Mesendoderm (in vitro differentiated cells): ENCODE data around the gene CEP128.
A peak's percentile ranks its signal among the peaks of the same experiment; 100 is the strongest.

Source experiments
- DNase-seq: peaks from one replicate; pipeline ENCODE4 v3.0.0; 2013
- H2AK5ac ChIP-seq: 2 replicates; pipeline ENCODE4 v1.6.1; 2013; ENCODE audit warnings: low read length, inconsistent platforms
- H2BK120ac ChIP-seq: 2 replicates; pipeline ENCODE4 v1.6.1; 2013; ENCODE audit warnings: low read depth, mild to moderate bottlenecking, low read length, moderate library complexity, mixed read lengths
- H2BK15ac ChIP-seq: replicated peaks from 2 replicates; pipeline ENCODE4 v1.6.1; 2013; ENCODE audit warnings: low read depth, mild to moderate bottlenecking, moderate library complexity
- H2BK5ac ChIP-seq: 2 replicates; pipeline ENCODE4 v1.6.1; 2013; ENCODE audit warnings: low read length, inconsistent platforms
- H3K18ac ChIP-seq: 2 replicates; pipeline ENCODE4 v1.6.1; 2013; ENCODE audit warnings: mild to moderate bottlenecking, low read length, mixed read lengths
- H3K23ac ChIP-seq: one replicate; pipeline ENCODE4 v1.6.1; 2013; ENCODE audit warnings: low read length
- H3K27ac ChIP-seq: 2 replicates; pipeline ENCODE4 v1.5.1; 2013; ENCODE audit warnings: low read depth, mild to moderate bottlenecking, inconsistent platforms, low read length, moderate library complexity
- H3K27me3 ChIP-seq: 2 replicates; pipeline ENCODE4 v1.6.1; 2013; ENCODE audit warnings: low read length, control low read depth, mild to moderate bottlenecking, inconsistent platforms; ENCODE audit not compliant: insufficient read depth, poor library complexity
- H3K36me3 ChIP-seq: 2 replicates; pipeline ENCODE4 v1.6.1; 2013; ENCODE audit warnings: low read length, inconsistent platforms; ENCODE audit not compliant: control insufficient read depth, insufficient read depth
- H3K4ac ChIP-seq: one replicate; pipeline ENCODE4 v1.6.1; 2013; ENCODE audit warnings: low read depth, mild to moderate bottlenecking, low read length, moderate library complexity
- H3K4me1 ChIP-seq: 2 replicates; pipeline ENCODE4 v1.6.1; 2013; ENCODE audit warnings: low read depth, low read length, inconsistent platforms; ENCODE audit not compliant: control insufficient read depth
- H3K4me2 ChIP-seq: 2 replicates; pipeline ENCODE4 v1.6.1; 2013; ENCODE audit warnings: low read length
- H3K4me3 ChIP-seq: 2 replicates; pipeline ENCODE4 v1.5.1; 2013; ENCODE audit warnings: mild to moderate bottlenecking, low read length
- H3K56ac ChIP-seq: one replicate; pipeline ENCODE4 v1.6.1; 2013; ENCODE audit warnings: low read length
- H3K79me1 ChIP-seq: 2 replicates; pipeline ENCODE4 v1.6.1; 2013; ENCODE audit warnings: low read length, inconsistent platforms
- H3K79me2 ChIP-seq: 2 replicates; pipeline ENCODE4 v1.6.1; 2013; ENCODE audit warnings: mild to moderate bottlenecking, low read length; ENCODE audit not compliant: control insufficient read depth, insufficient read depth
- H3K9ac ChIP-seq: 2 replicates; pipeline ENCODE4 v1.6.1; 2013; ENCODE audit warnings: low read length, inconsistent platforms
- H4K5ac ChIP-seq: one replicate; pipeline ENCODE4 v1.6.1; 2013; ENCODE audit warnings: low read length
- H4K8ac ChIP-seq: one replicate; pipeline ENCODE4 v1.6.1; 2013; ENCODE audit warnings: low read depth, mild to moderate bottlenecking, control low read depth, low read length, moderate library complexity
- WGBS: extraction: QIAGEN DNeasy Blood & Tissue Kit; methylation state at CpG from one replicate; pipeline ENCODE4 v1.1.7; 2013; ENCODE audit warnings: low lambda C conversion rate, missing lambda C conversion rate; ENCODE audit not compliant: insufficient coverage; ENCODE audit errors: extremely low coverage; 5-methylcytosine and 5-hydroxymethylcytosine counted together

The CEP128 gene

GRCh38 chr14:80638620-80639515 is 302.7 kb downstream of the CEP128 start:
- Histone ChIP-seq H3K56ac (no peak overlapping the region), H3K27me3 (no peaks in the 10 kb centered on the region), H3K79me1 (no peaks in the 10 kb centered on the region), H3K79me2 (no peaks in the 10 kb centered on the region), H3K4me2 (no peak overlapping the region), H3K9ac (no peak overlapping the region), H2AK5ac (no peak overlapping the region), H4K5ac (no peak overlapping the region), H3K23ac (no peak overlapping the region), H4K8ac (no peak overlapping the region), H3K27ac (no peak overlapping the region), H3K36me3 (no peaks in the 10 kb centered on the region), H3K4ac (no peak overlapping the region), H2BK5ac (no peak overlapping the region), H3K4me1 (no peaks in the 10 kb centered on the region), H2BK120ac (no peak overlapping the region), H3K4me3 (no peak overlapping the region), H2BK15ac (no peak overlapping the region), H3K18ac (no peak overlapping the region)
- no CpG with 5 or more reads among the region's 6 CpGs for WGBS
- DNase-seq = peak; percentile 67

DNA sequence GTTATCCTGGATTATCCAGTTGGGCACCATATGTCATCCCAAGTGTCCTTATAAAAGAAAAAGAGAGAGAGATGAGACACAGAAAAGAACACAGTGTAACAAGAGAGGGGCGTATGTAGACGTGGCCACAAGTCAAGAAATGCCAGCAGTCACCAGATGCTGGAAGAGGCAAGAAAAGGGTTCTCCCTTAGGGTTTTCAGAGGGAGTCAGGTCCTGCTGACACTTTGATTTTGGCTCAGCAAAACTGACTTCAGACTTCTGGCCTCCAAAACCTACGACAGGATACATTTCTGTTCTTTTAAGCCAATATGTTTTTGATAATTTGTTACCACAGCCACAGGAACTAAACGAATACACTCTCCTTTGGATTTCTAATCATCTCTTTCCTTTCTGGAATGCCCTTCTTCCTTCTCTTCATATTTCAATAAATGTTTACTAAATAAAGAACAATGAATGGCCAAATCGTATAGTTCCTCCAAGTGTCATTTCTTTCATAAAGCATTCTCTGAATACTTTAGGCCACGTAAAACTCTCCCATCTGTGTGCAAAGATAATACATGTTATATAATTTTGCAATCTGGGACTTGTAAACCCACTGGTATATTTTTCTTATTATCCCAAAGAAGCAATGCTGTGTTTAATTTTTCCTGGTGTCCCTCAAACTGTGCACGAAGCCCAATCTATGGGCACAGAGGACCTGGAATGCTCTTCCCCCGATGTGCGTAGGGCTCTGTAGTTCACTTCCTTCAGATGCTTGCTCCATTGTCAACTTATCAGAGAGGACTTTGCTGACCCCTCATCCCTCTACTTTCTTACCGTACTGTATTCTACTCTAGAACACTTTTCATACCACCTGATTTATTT is 303.6 kb downstream of the CEP128 start:
- WGBS = no CpG with 5 or more reads among the region's 10 CpGs
- Histone ChIP-seq H3K56ac (no peak overlapping the region), H2AK5ac (no peak overlapping the region), H3K9ac (no peak overlapping the region), H2BK15ac (no peak overlapping the region), H3K27me3 (no peaks in the 10 kb centered on the region), H2BK5ac (no peak overlapping the region), H3K27ac (no peak overlapping the region), H3K4ac (no peak overlapping the region), H2BK120ac (no peak overlapping the region), H3K79me2 (no peaks in the 10 kb centered on the region), H3K4me1 (no peaks in the 10 kb centered on the region), H3K4me3 (no peak overlapping the region), H3K4me2 (no peak overlapping the region), H3K23ac (no peak overlapping the region), H3K18ac (no peak overlapping the region), H3K79me1 (no peaks in the 10 kb centered on the region), H4K5ac (no peak overlapping the region), H3K36me3 (no peaks in the 10 kb centered on the region), H4K8ac (no peak overlapping the region)
- no peak for DNase-seq

GRCh38 chr14:80636071-80636470 is 305.5 kb downstream of the CEP128 start:
- no peak overlapping the region for H3K4ac ChIP-seq
- H3K27ac ChIP-seq = no peak overlapping the region
- H2BK15ac ChIP-seq = no peak overlapping the region
- H3K56ac ChIP-seq = no peak overlapping the region
- H3K36me3 ChIP-seq = no peaks in the 10 kb centered on the region
- H4K8ac ChIP-seq = no peak overlapping the region
- no peak overlapping the region for H2BK120ac ChIP-seq
- H4K5ac ChIP-seq = no peak overlapping the region
- no peak overlapping the region for H3K18ac ChIP-seq
- no peak overlapping the region for H2BK5ac ChIP-seq
- no peaks in the 10 kb centered on the region for H3K79me1 ChIP-seq
- no peak overlapping the region for H3K4me3 ChIP-seq
- no peak overlapping the region for H3K23ac ChIP-seq
- H2AK5ac ChIP-seq = no peak overlapping the region
- no peaks in the 10 kb centered on the region for H3K79me2 ChIP-seq
- peak; percentile 27 for DNase-seq
- no peak overlapping the region for H3K4me2 ChIP-seq
- H3K4me1 ChIP-seq = no peaks in the 10 kb centered on the region
- no CpG with 5 or more reads among the region's 1 CpG for WGBS
- H3K27me3 ChIP-seq = no peaks in the 10 kb centered on the region
- no peak overlapping the region for H3K9ac ChIP-seq

DNA sequence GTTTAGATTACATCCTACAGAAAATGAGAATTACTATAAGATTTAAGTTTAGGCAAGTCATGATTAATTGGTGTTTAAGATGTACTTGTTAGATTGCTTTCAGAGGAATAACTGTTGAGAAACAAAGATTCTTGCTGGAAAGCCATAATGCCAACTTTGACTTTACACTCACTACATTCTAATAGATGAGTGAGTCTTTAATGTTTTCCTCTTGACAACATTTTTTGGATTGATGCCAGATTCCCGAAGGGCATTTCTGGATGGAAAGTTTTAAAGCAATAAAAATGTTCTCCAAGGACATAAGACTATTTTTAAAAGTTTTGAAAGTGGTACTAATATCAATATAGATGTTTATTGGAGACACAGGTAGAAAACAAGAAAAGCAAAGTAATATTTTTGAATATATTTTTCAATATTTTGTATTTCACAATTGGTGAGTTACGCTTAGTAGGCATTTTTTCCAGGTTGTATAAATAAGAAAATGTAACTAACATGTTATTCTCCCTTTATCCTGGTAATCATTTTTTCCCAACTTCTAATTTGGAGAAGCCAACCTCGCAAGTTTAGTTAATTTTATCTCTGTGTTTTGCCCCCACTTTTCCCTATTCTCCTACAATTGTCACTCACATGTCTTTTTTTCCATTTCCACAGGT is 307.3 kb downstream of the CEP128 start:
- H3K79me2 ChIP-seq = no peaks in the 10 kb centered on the region
- H3K27me3 ChIP-seq = no peaks in the 10 kb centered on the region
- no peak overlapping the region for H3K9ac ChIP-seq
- no peak overlapping the region for H2BK15ac ChIP-seq
- H3K4me1 ChIP-seq = no peaks in the 10 kb centered on the region
- no peak overlapping the region for H3K4me2 ChIP-seq
- H3K36me3 ChIP-seq = no peaks in the 10 kb centered on the region
- no peak overlapping the region for H3K4me3 ChIP-seq
- no peak overlapping the region for H3K27ac ChIP-seq
- no peak overlapping the region for H3K56ac ChIP-seq
- no peak overlapping the region for H2BK5ac ChIP-seq
- no peak overlapping the region for H3K18ac ChIP-seq
- no peak for DNase-seq
- H2BK120ac ChIP-seq = no peak overlapping the region
- H2AK5ac ChIP-seq = no peak overlapping the region
- no peak overlapping the region for H4K5ac ChIP-seq
- H3K4ac ChIP-seq = no peak overlapping the region
- WGBS = no CpG with 5 or more reads among the region's 3 CpGs
- H4K8ac ChIP-seq = no peak overlapping the region
- no peak overlapping the region for H3K23ac ChIP-seq
- no peaks in the 10 kb centered on the region for H3K79me1 ChIP-seq

- DNase-seq = no peak
- Histone ChIP-seq H3K27me3 (no peaks in the 10 kb centered on the region), H3K36me3 (no peaks in the 10 kb centered on the region), H3K56ac (no peak overlapping the region), H4K8ac (no peak overlapping the region), H3K4me2 (no peak overlapping the region), H2AK5ac (no peak overlapping the region), H3K4ac (no peak overlapping the region), H3K23ac (no peak overlapping the region), H3K4me1 (no peaks in the 10 kb centered on the region), H3K27ac (no peak overlapping the region), H3K79me2 (no peaks in the 10 kb centered on the region), H2BK5ac (no peak overlapping the region), H3K4me3 (no peak overlapping the region), H3K9ac (no peak overlapping the region), H3K18ac (no peak overlapping the region), H2BK120ac (no peak overlapping the region), H3K79me1 (no peaks in the 10 kb centered on the region), H2BK15ac (no peak overlapping the region), H4K5ac (no peak overlapping the region)
These were observed 311.9 kb downstream of the CEP128 start for GRCh38 chr14:80629606-80630005.
